ENCODE measurements around the gene PLLP. TPM values are rescaled to one million over a fixed set of nuclear protein-coding genes. Genes with fewer than 3 reads are reported as not detected.

Gene PLLP
- total RNA-seq, 5 donors from 2014 or later (not counting 1 experiment from before 2014, with no cell fraction given), result 1.4 to 4.3 (median 3.3) TPM

- peak overlapping the region; percentile 43 for H3K27ac ChIP-seq (ENCODE audit: low read length)
- POLR2A ChIA-PET, result no interaction called here
Measured at GRCh38 chr16:57303910-57304168, 19.4 kb upstream of the PLLP start.

GRCh38 chr16:57303021-57303909, 18.8 kb upstream of the PLLP start:
- peaks cover 5 to 38% of the 10 kb centered on the region in 2 experiments for H3K4me1 ChIP-seq (ENCODE audit: control insufficient read depth in 1 of 2, extremely low read depth in 1 of 2, insufficient read depth in 2 of 2, low read length in 2 of 2)
- whole genome bisulfite sequencing (ENCODE audit: insufficient coverage), result 93% methylated on average over 3 of the region's 4 CpGs
- H3K4me1 Mint-ChIP-seq, result peaks cover 6 to 15% (median 15%) of the 10 kb centered on the region in 3 donors
- H3K36me3 Mint-ChIP-seq, result no peaks in the 10 kb centered on the region
- H3K27me3 ChIP-seq (replicated peaks in 1 of 2; ENCODE audit: control insufficient read depth in 2 of 2, extremely low read depth in 1 of 2, insufficient read depth in 2 of 2, low read length in 1 of 2), result peaks cover 0 to 12% of the 10 kb centered on the region in 2 experiments
- ATAC-seq (replicated peaks in 1 of 4) (no peak), DNase-seq (no peak)
- H3K9me3 Mint-ChIP-seq, result no peaks in the 10 kb centered on the region
- no peaks in the 10 kb centered on the region for H3K9me3 ChIP-seq
- peak overlapping the region; percentile 43 for H3K27ac ChIP-seq (ENCODE audit: low read length)
- POLR2A ChIA-PET, result no interaction called here
- no peak overlapping the region for H3K4me3 ChIP-seq (ENCODE audit: control insufficient read depth in 1 of 2, extremely low read depth in 1 of 2, low read length in 1 of 2)
- no peak overlapping the region for H3K4me3 Mint-ChIP-seq
- peak overlapping the region in 1 of 2 donors; percentile 28 for H3K27ac Mint-ChIP-seq
- peaks cover 0 to 4% of the 10 kb centered on the region in 2 donors for H3K27me3 Mint-ChIP-seq
- no peaks in the 10 kb centered on the region for H3K36me3 ChIP-seq (ENCODE audit: control insufficient read depth in 2 of 2, extremely low read depth in 1 of 2, insufficient read depth in 1 of 2, low read length in 1 of 2)
- CTCF ChIA-PET, result interaction anchor here (1.4 to 4.6 kb wide), 2 partner anchors 114 kb away, joined by 4 to 37 read pairs; no protein-coding TSS in a partner anchor

More at GRCh38 chr16:57303910-57304168, 19.4 kb upstream of the PLLP start:
- Histone ChIP-seq H3K27me3 (replicated peaks in 1 of 2; ENCODE audit: control insufficient read depth in 2 of 2, extremely low read depth in 1 of 2, insufficient read depth in 2 of 2, low read length in 1 of 2) (peaks cover 0 to 12% of the 10 kb centered on the region in 2 experiments), H3K4me1 (ENCODE audit: control insufficient read depth in 1 of 2, extremely low read depth in 1 of 2, insufficient read depth in 2 of 2, low read length in 2 of 2) (peaks cover 5 to 32% of the 10 kb centered on the region in 2 experiments), H3K36me3 (ENCODE audit: control insufficient read depth in 2 of 2, extremely low read depth in 1 of 2, insufficient read depth in 1 of 2, low read length in 1 of 2) (no peaks in the 10 kb centered on the region), H3K9me3 (no peaks in the 10 kb centered on the region), H3K4me3 (ENCODE audit: control insufficient read depth in 1 of 2, extremely low read depth in 1 of 2, low read length in 1 of 2) (no peak overlapping the region)
- ATAC-seq (replicated peaks in 1 of 4) (no peak), DNase-seq (no peak)
- CTCF ChIA-PET, result interaction anchor here in 1 of 2 donors (1.4 kb wide), 1 partner anchor 113 kb away, joined by 4 read pairs; no protein-coding TSS in a partner anchor
- Mint-ChIP-seq H3K9me3 (no peaks in the 10 kb centered on the region), H3K27me3 (peaks cover 0 to 4% of the 10 kb centered on the region in 2 donors), H3K4me3 (no peak overlapping the region), H3K4me1 (peaks cover 6 to 14% (median 13%) of the 10 kb centered on the region in 3 donors), H3K27ac (no peak overlapping the region), H3K36me3 (no peaks in the 10 kb centered on the region)
- 100% methylated on average over 1 of the region's 4 CpGs for WGBS (ENCODE audit: insufficient coverage)

GRCh38 chr16:57301126-57301817, 16.8 kb upstream of the PLLP start:
- Histone ChIP-seq H3K4me1 (ENCODE audit: control insufficient read depth in 1 of 2, extremely low read depth in 1 of 2, insufficient read depth in 2 of 2, low read length in 2 of 2) (peaks cover 11 to 49% of the 10 kb centered on the region in 2 experiments), H3K36me3 (ENCODE audit: control insufficient read depth in 2 of 2, extremely low read depth in 1 of 2, insufficient read depth in 1 of 2, low read length in 1 of 2) (no peaks in the 10 kb centered on the region), H3K4me3 (ENCODE audit: control insufficient read depth in 1 of 2, extremely low read depth in 1 of 2, low read length in 1 of 2) (peak overlapping the region in 1 of 2 donors; percentile 62), H3K27me3 (replicated peaks in 1 of 2; ENCODE audit: control insufficient read depth in 2 of 2, extremely low read depth in 1 of 2, insufficient read depth in 2 of 2, low read length in 1 of 2) (no peaks in the 10 kb centered on the region), H3K9me3 (no peaks in the 10 kb centered on the region), H3K27ac (ENCODE audit: low read length) (no peak overlapping the region)
- H3K27me3 Mint-ChIP-seq, result no peaks in the 10 kb centered on the region
- ChIA-PET CTCF (interaction anchor here (0.6 to 4.6 kb wide), 7 partner anchors 112 to 426 kb away, joined by 3 to 37 read pairs (median 3); partner anchors contain the start of gene POLR2C (in 1 of the 2)), POLR2A (interaction anchor here in 1 of 2 donors (0.6 kb wide), 1 partner anchor 107 kb away, joined by 3 read pairs; no protein-coding TSS in a partner anchor)
- H3K9me3 Mint-ChIP-seq, result no peaks in the 10 kb centered on the region
- peaks cover 13 to 25% (median 23%) of the 10 kb centered on the region in 3 donors for H3K4me1 Mint-ChIP-seq
- H3K4me3 Mint-ChIP-seq, result no peak overlapping the region
- no peak overlapping the region for H3K27ac Mint-ChIP-seq
- ATAC-seq (replicated peaks in 1 of 4) (no peak), DNase-seq (no peak)
- 64% methylated on average over 19 of the region's 19 CpGs for WGBS (ENCODE audit: insufficient coverage)
- no peaks in the 10 kb centered on the region for H3K36me3 Mint-ChIP-seq

DNA sequence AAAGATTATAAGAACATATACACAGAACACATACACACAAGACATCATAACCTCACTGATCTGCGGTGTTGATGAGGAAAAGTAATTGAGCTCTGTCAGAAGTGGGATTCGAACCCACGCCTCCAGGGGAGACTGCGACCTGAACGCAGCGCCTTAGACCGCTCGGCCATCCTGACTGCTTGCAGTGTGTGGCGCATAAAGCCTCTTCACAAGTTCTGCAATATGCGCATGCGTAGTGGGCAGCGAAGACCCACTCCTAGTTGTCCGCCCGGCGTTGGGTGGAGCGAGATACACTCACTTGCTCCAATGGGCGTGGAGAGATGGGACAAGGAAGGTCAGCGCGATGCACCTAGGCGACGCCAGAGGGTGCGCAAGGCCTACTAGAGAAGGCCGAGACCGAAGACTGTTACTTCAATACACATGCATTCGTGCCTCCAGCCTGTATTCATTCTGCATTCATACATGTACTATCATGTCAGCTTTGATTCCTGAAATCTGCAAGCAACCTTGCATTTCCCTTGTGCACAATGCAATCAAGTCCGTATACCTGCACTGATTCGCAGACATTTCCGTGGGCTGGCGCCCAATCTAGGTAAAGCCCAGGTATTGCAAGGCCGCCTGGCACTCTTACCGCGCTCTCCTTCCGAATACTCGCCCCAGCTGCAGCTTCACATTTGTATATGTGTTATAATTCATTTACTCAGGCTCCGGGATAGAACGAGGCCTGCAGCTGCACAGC, 16.1 kb upstream of the PLLP start:
- 2% methylated on average over 25 of the region's 36 CpGs for WGBS (ENCODE audit: insufficient coverage)

GRCh38 chr16:57299719-57300386, 15.4 kb upstream of the PLLP start:
- peak; percentile 33 to 59 (median 42) for ATAC-seq (replicated peaks in 1 of 4)
- peak overlapping the region; percentile 49 to 62 for H3K4me3 ChIP-seq (ENCODE audit: control insufficient read depth in 1 of 2, extremely low read depth in 1 of 2, low read length in 1 of 2)
- Mint-ChIP-seq H3K4me1 (peaks cover 13 to 25% (median 23%) of the 10 kb centered on the region in 3 donors), H3K27me3 (no peaks in the 10 kb centered on the region), H3K27ac (no peak overlapping the region), H3K9me3 (no peaks in the 10 kb centered on the region), H3K36me3 (no peaks in the 10 kb centered on the region), H3K4me3 (no peak overlapping the region)
- DNase-seq, result peak; percentile 69 to 93 (median 83)
- CTCF ChIA-PET, result interaction anchor here (0.6 to 4.6 kb wide), 9 partner anchors 50 to 196 kb away, joined by 3 to 37 read pairs (median 4); partner anchors contain the start of genes POLR2C (in 1 of the 2), PSME3IP1 (in 1 of the 2) and RSPRY1 (in 1 of the 2)
- POLR2A ChIA-PET, result interaction anchor here in 1 of 2 donors (0.5 kb wide), 1 partner anchor 12 kb away, joined by 3 read pairs; no protein-coding TSS in a partner anchor
- peaks cover 11 to 49% of the 10 kb centered on the region in 2 experiments for H3K4me1 ChIP-seq (ENCODE audit: control insufficient read depth in 1 of 2, extremely low read depth in 1 of 2, insufficient read depth in 2 of 2, low read length in 2 of 2)
- H3K36me3 ChIP-seq (ENCODE audit: control insufficient read depth in 2 of 2, extremely low read depth in 1 of 2, insufficient read depth in 1 of 2, low read length in 1 of 2), result no peaks in the 10 kb centered on the region
- WGBS (ENCODE audit: insufficient coverage), result 0% methylated on average over 12 of the region's 35 CpGs
- H3K27ac ChIP-seq (ENCODE audit: low read length), result peak overlapping the region; percentile 83
- no peaks in the 10 kb centered on the region for H3K27me3 ChIP-seq (replicated peaks in 1 of 2; ENCODE audit: control insufficient read depth in 2 of 2, extremely low read depth in 1 of 2, insufficient read depth in 2 of 2, low read length in 1 of 2)
- H3K9me3 ChIP-seq, result no peaks in the 10 kb centered on the region

More for the DNA sequence above, 16.1 kb upstream of the PLLP start:
- ATAC-seq (replicated peaks in 1 of 4), result peak; percentile 86 to 97 (median 94)
- Mint-ChIP-seq H3K4me3 (no peak overlapping the region), H3K36me3 (no peaks in the 10 kb centered on the region), H3K27ac (no peak overlapping the region), H3K27me3 (no peaks in the 10 kb centered on the region), H3K4me1 (peaks cover 13 to 25% (median 23%) of the 10 kb centered on the region in 3 donors), H3K9me3 (no peaks in the 10 kb centered on the region)
- peak; percentile 95 to 100 (median 99) for DNase-seq
- Histone ChIP-seq H3K4me1 (ENCODE audit: control insufficient read depth in 1 of 2, extremely low read depth in 1 of 2, insufficient read depth in 2 of 2, low read length in 2 of 2) (peaks cover 11 to 49% of the 10 kb centered on the region in 2 experiments), H3K36me3 (ENCODE audit: control insufficient read depth in 2 of 2, extremely low read depth in 1 of 2, insufficient read depth in 1 of 2, low read length in 1 of 2) (no peaks in the 10 kb centered on the region), H3K9me3 (no peaks in the 10 kb centered on the region), H3K4me3 (ENCODE audit: control insufficient read depth in 1 of 2, extremely low read depth in 1 of 2, low read length in 1 of 2) (peak overlapping the region; percentile 49 to 62), H3K27me3 (replicated peaks in 1 of 2; ENCODE audit: control insufficient read depth in 2 of 2, extremely low read depth in 1 of 2, insufficient read depth in 2 of 2, low read length in 1 of 2) (no peaks in the 10 kb centered on the region), H3K27ac (ENCODE audit: low read length) (peak overlapping the region; percentile 83)
- POLR2A ChIA-PET, result interaction anchor here in 1 of 2 donors (0.6 kb wide), 1 partner anchor 107 kb away, joined by 3 read pairs; no protein-coding TSS in a partner anchor
- CTCF ChIA-PET, result interaction anchor here (0.6 to 4.6 kb wide), 10 partner anchors 49 to 425 kb away, joined by 3 to 37 read pairs (median 4); partner anchors contain the start of genes POLR2C (in 1 of the 2), PSME3IP1 (in 1 of the 2) and RSPRY1 (in 1 of the 2)

Data from T-cell (primary cell).